ENCODE results near the gene FRMD4A. TPM values are rescaled to one million over a fixed set of nuclear protein-coding genes. Genes with fewer than 3 reads are reported as not detected.

FRMD4A gene
- polyA plus RNA-seq, 1 donor (not counting 4 experiments of a cell fraction or from before 2014, with no cell fraction given) = 12.9 TPM

- no peaks in the 10 kb centered on the region for H3K36me3 ChIP-seq (ENCODE audit: control insufficient read depth in 2 of 2, extremely low read depth in 1 of 2, insufficient read depth in 2 of 2, low read length in 2 of 2)
Measured at GRCh38 chr10:14244801-14245211, 85.9 kb downstream of the FRMD4A start.

DNA sequence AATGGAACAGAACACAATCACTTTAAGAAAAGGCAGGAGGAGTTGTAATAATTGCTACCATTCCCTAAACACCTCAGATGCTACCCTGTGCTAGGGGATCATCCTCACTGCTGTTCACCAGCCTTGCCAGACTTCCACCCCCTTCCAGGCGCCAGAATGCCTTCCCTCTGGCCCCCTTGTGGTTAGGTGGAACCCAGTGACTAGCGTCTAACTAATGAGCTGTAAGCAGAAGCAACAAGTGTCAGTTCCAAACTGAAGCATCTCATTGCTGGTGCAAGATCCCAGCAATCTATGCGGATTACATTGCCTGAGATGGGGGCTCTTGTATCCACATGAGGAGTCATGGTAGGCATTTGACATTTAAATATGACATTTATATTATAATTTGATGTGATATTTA is 86.6 kb downstream of the FRMD4A start:
- peak in 1 of 3 experiments; percentile 9 for TF ChIP-seq CTCF (optimal IDR thresholded peaks at IDR 0.05 in 1 of 3, IDR thresholded peaks at IDR 0.05 in 1 of 3, conservative IDR thresholded peaks at IDR 0.05 in 1 of 3; ENCODE audit: extremely low read depth in 1 of 3, insufficient read depth in 2 of 3, low read length in 3 of 3)
- TF ChIP-seq EZH2 (IDR thresholded peaks at IDR 0.05; ENCODE audit: low read length) = no peak
- Histone ChIP-seq H3K4me1 (ENCODE audit: control insufficient read depth, extremely low read depth, insufficient read depth, low read length) (peaks cover 10% of the 10 kb centered on the region), H3K4me2 (ENCODE audit: control insufficient read depth, extremely low read depth, insufficient read depth, low read depth, low read length) (no peak overlapping the region), H4K20me1 (ENCODE audit: control insufficient read depth, extremely low read depth, insufficient read depth, low read length) (no peaks in the 10 kb centered on the region), H3K27me3 (ENCODE audit: control insufficient read depth, extremely low read depth, insufficient read depth, low read length) (peaks cover 3% of the 10 kb centered on the region), H3K9me3 (ENCODE audit: control insufficient read depth, low read depth, low read length) (no peaks in the 10 kb centered on the region), H2AFZ (ENCODE audit: control insufficient read depth, low read length) (no peak overlapping the region), H3K4me3 (ENCODE audit: control insufficient read depth in 2 of 3, extremely low read depth in 1 of 3, insufficient read depth in 2 of 3, low read depth in 1 of 3, low read length in 3 of 3) (no peak overlapping the region), H3K9ac (ENCODE audit: control insufficient read depth, extremely low read depth, insufficient read depth, low read length) (no peak overlapping the region), H3K36me3 (ENCODE audit: control insufficient read depth in 2 of 2, extremely low read depth in 1 of 2, insufficient read depth in 2 of 2, low read length in 2 of 2) (no peaks in the 10 kb centered on the region), H3K9me1 (ENCODE audit: control insufficient read depth, extremely low read depth, insufficient read depth, low read length) (no peaks in the 10 kb centered on the region), H3K27ac (ENCODE audit: control insufficient read depth, insufficient read depth, low read length) (no peak overlapping the region), H3K79me2 (ENCODE audit: control insufficient read depth, insufficient read depth, low read length) (no peaks in the 10 kb centered on the region)
- dilution Hi-C loops (cut with MboI; ENCODE audit: extremely low pct_ligation_motif_present, low sequenced_read_pairs) = no loop called here
- FAIRE-seq (no peak), DNase-seq (ENCODE audit: low read depth, low spot score) (no peak)

More at GRCh38 chr10:14244801-14245211, 85.9 kb downstream of the FRMD4A start:
- TF ChIP-seq EZH2 (IDR thresholded peaks at IDR 0.05; ENCODE audit: low read length) = no peak
- no peak for TF ChIP-seq CTCF (optimal IDR thresholded peaks at IDR 0.05 in 1 of 3, IDR thresholded peaks at IDR 0.05 in 1 of 3, conservative IDR thresholded peaks at IDR 0.05 in 1 of 3; ENCODE audit: extremely low read depth in 1 of 3, insufficient read depth in 2 of 3, low read length in 3 of 3)
- DNase-seq (ENCODE audit: low read depth, low spot score) (peak; percentile 15), FAIRE-seq (peak; percentile 60)
- peaks cover 10% of the 10 kb centered on the region for H3K4me1 ChIP-seq (ENCODE audit: control insufficient read depth, extremely low read depth, insufficient read depth, low read length)
- H3K79me2 ChIP-seq (ENCODE audit: control insufficient read depth, insufficient read depth, low read length) = no peaks in the 10 kb centered on the region
- no peaks in the 10 kb centered on the region for H3K9me1 ChIP-seq (ENCODE audit: control insufficient read depth, extremely low read depth, insufficient read depth, low read length)
- H3K9ac ChIP-seq (ENCODE audit: control insufficient read depth, extremely low read depth, insufficient read depth, low read length) = no peak overlapping the region
- H2AFZ ChIP-seq (ENCODE audit: control insufficient read depth, low read length) = no peak overlapping the region
- no peak overlapping the region for H3K4me3 ChIP-seq (ENCODE audit: control insufficient read depth in 2 of 3, extremely low read depth in 1 of 3, insufficient read depth in 2 of 3, low read depth in 1 of 3, low read length in 3 of 3)
- H3K4me2 ChIP-seq (ENCODE audit: control insufficient read depth, extremely low read depth, insufficient read depth, low read depth, low read length) = peak overlapping the region; percentile 10
- H4K20me1 ChIP-seq (ENCODE audit: control insufficient read depth, extremely low read depth, insufficient read depth, low read length) = no peaks in the 10 kb centered on the region
- H3K9me3 ChIP-seq (ENCODE audit: control insufficient read depth, low read depth, low read length) = no peaks in the 10 kb centered on the region
- dilution Hi-C loops (cut with MboI; ENCODE audit: extremely low pct_ligation_motif_present, low sequenced_read_pairs) = no loop called here
- H3K27ac ChIP-seq (ENCODE audit: control insufficient read depth, insufficient read depth, low read length) = no peak overlapping the region
- peaks cover 3% of the 10 kb centered on the region for H3K27me3 ChIP-seq (ENCODE audit: control insufficient read depth, extremely low read depth, insufficient read depth, low read length)
